A549 (cell line): Measurements from ENCODE around the gene AVPI1. TPM values are rescaled to one million over a fixed set of nuclear protein-coding genes. Genes with fewer than 3 reads are reported as not detected.

Source experiments
- CBX2 ChIP-seq: fragments of 200-600 bp; sonication (generic); IDR thresholded peaks from 2 replicates; pipeline ENCODE4 v1.6.1; 2016; ENCODE audit warnings: low read depth, mild to moderate bottlenecking, borderline replicate concordance
- EHMT2 ChIP-seq: fragments of 200-600 bp; sonication (generic); IDR thresholded peaks from 2 replicates; pipeline ENCODE4 v1.6.1; 2016; ENCODE audit warnings: antibody characterized with exemption, low read depth, mild to moderate bottlenecking, moderate library complexity
- ELK1 ChIP-seq: fragments of 150-350 bp; IDR thresholded peaks from 2 replicates; pipeline ENCODE4 v1.6.1; 2014; ENCODE audit warnings: low read depth, mild to moderate bottlenecking, low read length
- FOSL2 ChIP-seq, 2 experiments: fragments of 450-650 bp in 1 of 2; fragments of >200 bp in 1 of 2; sonication (Bioruptor Twin) in 1 of 2; formaldehyde crosslinking; IDR thresholded peaks; 2 replicates each; pipeline versions ENCODE4 v1.5.0 to v1.6.1; 2016 to 2020; ENCODE audit warnings: mild to moderate bottlenecking in 1 of 2, moderate library complexity in 1 of 2
- FOXS1 ChIP-seq: fragments of 250-450 bp; sonication (Bioruptor Pico); IDR thresholded peaks from 2 replicates; pipeline ENCODE4 v1.5.0; 2020; ENCODE audit warnings: mild to moderate bottlenecking, moderate library complexity
- HDAC2 ChIP-seq: fragments of 200-600 bp; sonication (generic); IDR thresholded peaks from 2 replicates; pipeline ENCODE4 v1.6.1; 2016
- HES2 ChIP-seq: fragments of >200 bp; sonication (Bioruptor Twin); formaldehyde crosslinking; IDR thresholded peaks from 2 replicates; pipeline ENCODE4 v1.6.1; 2016
- HOXB13 ChIP-seq: fragments of 250-450 bp; sonication (Bioruptor Pico); IDR thresholded peaks from 2 replicates; pipeline ENCODE4 v1.5.0; 2020; ENCODE audit warnings: low read depth, mild to moderate bottlenecking, moderate library complexity
- HOXB5 ChIP-seq: fragments of 250-450 bp; sonication (Bioruptor Pico); IDR thresholded peaks from 2 replicates; pipeline ENCODE4 v1.5.0; 2020; ENCODE audit warnings: mild to moderate bottlenecking, moderate library complexity
- JUN ChIP-seq, 2 experiments: fragments of >200 bp; sonication (Bioruptor Twin); formaldehyde crosslinking; IDR thresholded peaks; 2 replicates in 1 of 2; 3 replicates in 1 of 2; pipeline ENCODE4 v1.6.1; 2016 to 2017
- JUNB ChIP-seq: fragments of >200 bp; sonication (Bioruptor Twin); formaldehyde crosslinking; IDR thresholded peaks from 2 replicates; pipeline ENCODE4 v1.6.1; 2016
- MAFK ChIP-seq: fragments of 450-650 bp; IDR thresholded peaks from 2 replicates; pipeline ENCODE4 v1.6.1; 2014; ENCODE audit not compliant: partially characterized antibody
- MAZ ChIP-seq: fragments of 150-350 bp; IDR thresholded peaks from 2 replicates; pipeline ENCODE4 v1.6.1; 2014; ENCODE audit warnings: antibody characterized with exemption, low read depth, low read length, borderline replicate concordance
- MYC ChIP-seq: IDR thresholded peaks from 2 replicates; pipeline ENCODE4 v1.6.1; 2012; ENCODE audit warnings: mild to moderate bottlenecking, inconsistent platforms, low read length, improper control_type of control experiment, borderline replicate concordance
- NFE2L2 ChIP-seq: fragments of 150-350 bp; conservative IDR thresholded peaks from 2 replicates; pipeline ENCODE4 v1.6.1; 2014; ENCODE audit warnings: low read length
- NPAS2 ChIP-seq: fragments of 250-450 bp; sonication (Bioruptor Pico); IDR thresholded peaks from 2 replicates; pipeline ENCODE4 v1.8.0; 2022; ENCODE audit warnings: mild to moderate bottlenecking, moderate library complexity, borderline replicate concordance
- PBX3 ChIP-seq: IDR thresholded peaks from 2 replicates; pipeline ENCODE4 v1.6.1; 2012
- POLR2A ChIP-seq: IDR thresholded peaks from 2 replicates; pipeline ENCODE4 v1.6.1; 2012; ENCODE audit warnings: mild to moderate bottlenecking, low read length
- POLR2AphosphoS2 ChIP-seq: conservative IDR thresholded peaks from 2 replicates; pipeline ENCODE4 v1.6.1; 2012; ENCODE audit warnings: low read length, improper control_type of control experiment, inconsistent platforms
- RCOR1 ChIP-seq: fragments of 150-350 bp; IDR thresholded peaks from 2 replicates; pipeline ENCODE4 v1.6.1; 2014; ENCODE audit warnings: antibody characterized with exemption, low read length, low read depth
- RFX5 ChIP-seq: fragments of 450-650 bp; IDR thresholded peaks from 2 replicates; pipeline ENCODE4 v1.7.1; 2014; ENCODE audit warnings: antibody characterized with exemption, mild to moderate bottlenecking, moderate library complexity
- SMC3 ChIP-seq: fragments of >200 bp; sonication (Bioruptor Twin); formaldehyde crosslinking; IDR thresholded peaks from 3 replicates; pipeline ENCODE4 v1.6.1; 2018; ENCODE audit warnings: inconsistent platforms
- ZC3H11A ChIP-seq: fragments of 450-650 bp; IDR thresholded peaks from 2 replicates; pipeline ENCODE4 v1.6.1; 2014; ENCODE audit warnings: antibody characterized with exemption, mild to moderate bottlenecking
- ZFP36 ChIP-seq: fragments of 450-650 bp; IDR thresholded peaks from 2 replicates; pipeline ENCODE4 v1.6.1; 2014; ENCODE audit warnings: borderline replicate concordance; ENCODE audit not compliant: partially characterized antibody
- polyA plus RNA-seq, 4 experiments: library from polyadenylated mRNA; depleted of rRNA in 3 of 4; stranded (reverse); fragments of >200 nt; fragmentation: RNase III in 1 of 4; extraction: RNeasy Plus Mini Kit Qiagen cat#74134 plus additional on column Dnase treatment in 1 of 4; gene quantifications; 2 replicates in 3 of 4; 3 replicates in 1 of 4; pipeline ENCODE4 v1.2.3, GENCODE V29; 2011 to 2017
- TF ChIP-seq, protein P1 (sequence below): fragments of 250-450 bp; sonication (Bioruptor Pico); IDR thresholded peaks from 2 replicates; pipeline ENCODE4 v1.5.0; 2021; ENCODE audit warnings: mild to moderate bottlenecking, moderate library complexity, borderline replicate concordance
- TF ChIP-seq, protein P2 (sequence below): fragments of 450-650 bp; IDR thresholded peaks from 2 replicates; pipeline ENCODE4 v1.6.1; 2014; ENCODE audit warnings: antibody characterized with exemption

Gene AVPI1
- polyA plus RNA-seq, 2 of the 4 experiments (the other 2 are of a cell fraction): 48.7 to 70.3 TPM

GRCh38 chr10:97687785-97688781 is 1.0 kb upstream of the AVPI1 start (continued):
- TF ChIP-seq RFX5 (no peak), ZC3H11A (no peak), CBX2 (no peak), POLR2A (no peak), SMC3 (no peak), MAZ (no peak), HES2 (no peak), ELK1 (no peak), MYC (peak; percentile 5; the same call in 1 of the 2 replicates), RCOR1 (no peak), NPAS2 (CRISPR knock-in tag) (no peak), NFE2L2 (no peak), FOSL2 (IDR thresholded peaks at IDR 0.05) (no peak), FOSL2 (CRISPR knock-in tag; IDR thresholded peaks at IDR 0.05) (peak; percentile 29), FOXS1 (peak; percentile 54; the same call in 1 of the 2 replicates), MAFK (peak; percentile 86), POLR2AphosphoS2 (no peak), ZFP36 (no peak), HDAC2 (no peak), HOXB13 (CRISPR knock-in tag) (no peak; the same call in 1 of the 2 replicates), HOXB5 (CRISPR knock-in tag) (no peak; the same call in 1 of the 2 replicates), PBX3 (no peak), EHMT2 (no peak), JUNB (no peak), JUN (IDR thresholded peaks at IDR 0.05) (no peak)
- TF ChIP-seq, protein P1, sequence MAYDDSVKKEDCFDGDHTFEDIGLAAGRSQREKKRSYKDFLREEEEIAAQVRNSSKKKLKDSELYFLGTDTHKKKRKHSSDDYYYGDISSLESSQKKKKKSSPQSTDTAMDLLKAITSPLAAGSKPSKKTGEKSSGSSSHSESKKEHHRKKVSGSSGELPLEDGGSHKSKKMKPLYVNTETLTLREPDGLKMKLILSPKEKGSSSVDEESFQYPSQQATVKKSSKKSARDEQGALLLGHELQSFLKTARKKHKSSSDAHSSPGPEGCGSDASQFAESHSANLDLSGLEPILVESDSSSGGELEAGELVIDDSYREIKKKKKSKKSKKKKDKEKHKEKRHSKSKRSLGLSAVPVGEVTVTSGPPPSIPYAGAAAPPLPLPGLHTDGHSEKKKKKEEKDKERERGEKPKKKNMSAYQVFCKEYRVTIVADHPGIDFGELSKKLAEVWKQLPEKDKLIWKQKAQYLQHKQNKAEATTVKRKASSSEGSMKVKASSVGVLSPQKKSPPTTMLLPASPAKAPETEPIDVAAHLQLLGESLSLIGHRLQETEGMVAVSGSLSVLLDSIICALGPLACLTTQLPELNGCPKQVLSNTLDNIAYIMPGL: no peak; the same call in 1 of the 2 replicates
- TF ChIP-seq, protein P2, sequence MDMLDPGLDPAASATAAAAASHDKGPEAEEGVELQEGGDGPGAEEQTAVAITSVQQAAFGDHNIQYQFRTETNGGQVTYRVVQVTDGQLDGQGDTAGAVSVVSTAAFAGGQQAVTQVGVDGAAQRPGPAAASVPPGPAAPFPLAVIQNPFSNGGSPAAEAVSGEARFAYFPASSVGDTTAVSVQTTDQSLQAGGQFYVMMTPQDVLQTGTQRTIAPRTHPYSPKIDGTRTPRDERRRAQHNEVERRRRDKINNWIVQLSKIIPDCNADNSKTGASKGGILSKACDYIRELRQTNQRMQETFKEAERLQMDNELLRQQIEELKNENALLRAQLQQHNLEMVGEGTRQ: no peak
